SK-N-SH (cell line): ENCODE results near the gene PRKCH. TPM values are rescaled to one million over a fixed set of nuclear protein-coding genes. Genes with fewer than 3 reads are reported as not detected.

Source experiments
- CTCF ChIA-PET: fragments of 300-600, 350-600 bp; formaldehyde crosslinking; extraction: SDS; loops from one replicate; lab custom pipeline; 2021; lab: Yijun Ruan, JAX
- POLR2A ChIA-PET: fragments of 350-600 bp; sonication (Branson Sonifier 250); formaldehyde crosslinking; extraction: SDS; loops from one replicate; lab custom pipeline; 2020; ENCODE audit warnings: antibody characterized with exemption, inconsistent platforms; lab: Yijun Ruan, JAX
- DNase-seq: peaks from one replicate; pipeline ENCODE4 v3.0.0; 2012
- H2AFZ ChIP-seq: fragments of 200-600 bp; sonication (generic); 2 replicates; pipeline ENCODE4 v1.8.1; 2016; ENCODE audit warnings: antibody characterized with exemption, mild to moderate bottlenecking, low read depth
- H3F3A ChIP-seq: fragments of 200-600 bp; sonication (generic); replicated peaks from 2 replicates; pipeline ENCODE3; 2016; ENCODE audit warnings: antibody characterized with exemption, mild to moderate bottlenecking; ENCODE audit not compliant: insufficient read depth
- H3K27ac ChIP-seq, 2 experiments: fragments of 200-500 bp in 1 of 2; fragments of 200-600 bp in 1 of 2; sonication (Bioruptor generic) in 1 of 2; sonication (generic), shearing (Covaris generic) in 1 of 2; 2 replicates each; pipeline versions ENCODE4 v1.5.1 to v1.6.1; 2014 to 2016; ENCODE audit warnings: low read depth in 2 of 2, inconsistent platforms in 1 of 2, low read length in 1 of 2, mild to moderate bottlenecking in 1 of 2, mixed read lengths in 1 of 2
- H3K27me3 ChIP-seq: fragments of 200-600 bp; sonication (generic), shearing (Covaris generic); 2 replicates; pipeline ENCODE4 v1.6.1; 2016; ENCODE audit warnings: mixed run types; ENCODE audit not compliant: insufficient read depth
- H3K36me3 ChIP-seq, 2 experiments: fragments of 200-500 bp in 1 of 2; fragments of 200-600 bp in 1 of 2; sonication (Bioruptor generic) in 1 of 2; sonication (generic) in 1 of 2; replicated peaks in 1 of 2; 2 replicates each; pipeline versions ENCODE3 to v1.5.1; 2014 to 2016; ENCODE audit warnings: low read length in 1 of 2, mild to moderate bottlenecking in 1 of 2; ENCODE audit not compliant: insufficient read depth in 2 of 2, control insufficient read depth in 1 of 2
- H3K4me1 ChIP-seq, 2 experiments: fragments of 200-500 bp in 1 of 2; fragments of 200-600 bp in 1 of 2; sonication (Bioruptor generic) in 1 of 2; sonication (generic), shearing (Covaris generic) in 1 of 2; 2 replicates each; pipeline versions ENCODE4 v1.5.1 to v1.6.1; 2014 to 2016; ENCODE audit warnings: low read depth in 1 of 2, low read length in 1 of 2, mixed run types in 1 of 2; ENCODE audit not compliant: insufficient read depth in 2 of 2, control insufficient read depth in 1 of 2
- H3K4me2 ChIP-seq: fragments of 200-600 bp; sonication (generic), shearing (Covaris generic); 2 replicates; pipeline ENCODE4 v1.6.1; 2017; ENCODE audit warnings: mixed run types
- H3K4me3 ChIP-seq, 2 experiments: fragments of 200-500 bp in 1 of 2; fragments of 200-600 bp in 1 of 2; sonication (Bioruptor generic) in 1 of 2; sonication (generic), shearing (Covaris generic) in 1 of 2; 2 replicates each; pipeline versions ENCODE4 v1.5.1 to v1.8.1; 2014 to 2016; ENCODE audit warnings: low read depth in 2 of 2, inconsistent platforms in 1 of 2, low read length in 1 of 2, mild to moderate bottlenecking in 1 of 2, mixed read lengths in 1 of 2, moderate library complexity in 1 of 2
- H3K79me2 ChIP-seq: fragments of 200-600 bp; sonication (generic); 2 replicates; pipeline ENCODE4 v1.8.1; 2017; ENCODE audit warnings: mild to moderate bottlenecking; ENCODE audit not compliant: insufficient read depth
- H3K9ac ChIP-seq: fragments of 200-600 bp; sonication (generic); 2 replicates; pipeline ENCODE4 v1.6.1; 2017; ENCODE audit warnings: mixed run types
- H3K9me2 ChIP-seq: fragments of 200-600 bp; sonication (generic); 2 replicates; pipeline ENCODE4 v1.6.1; 2017; ENCODE audit warnings: mixed run types
- H3K9me3 ChIP-seq: fragments of 200-600 bp; sonication (generic); 2 replicates; pipeline ENCODE4 v1.6.1; 2017; ENCODE audit warnings: mixed run types, mild to moderate bottlenecking, moderate library complexity
- H4K20me1 ChIP-seq: fragments of 200-600 bp; sonication (generic); 2 replicates; pipeline ENCODE4 v1.6.1; 2017; ENCODE audit warnings: mild to moderate bottlenecking, mixed run types; ENCODE audit not compliant: insufficient read depth
- ELF1 ChIP-seq: IDR thresholded peaks from 2 replicates; pipeline ENCODE4 v1.4.0; 2012
- EP300 ChIP-seq, 2 experiments: IDR thresholded peaks; 2 replicates each; pipeline versions ENCODE4 v1.4.0 to v1.6.1; 2012; ENCODE audit warnings: borderline replicate concordance in 1 of 2, low read depth in 1 of 2, low read length in 1 of 2
- EZH2phosphoT487 ChIP-seq: fragments of 200-600 bp; sonication (generic); IDR thresholded peaks from 2 replicates; pipeline ENCODE4 v1.6.1; 2017; ENCODE audit warnings: low read depth, mixed run types, mild to moderate bottlenecking, antibody characterized with exemption, moderate library complexity, borderline replicate concordance
- FOXJ3 ChIP-seq: sonication (generic); formaldehyde crosslinking; IDR thresholded peaks from 2 replicates; pipeline ENCODE4 v1.5.1; 2020; ENCODE audit warnings: mild to moderate bottlenecking, missing genetic modification reagents
- FOXM1 ChIP-seq: IDR thresholded peaks from 2 replicates; pipeline ENCODE4 v1.4.0; 2012; ENCODE audit warnings: low read depth, mild to moderate bottlenecking
- GABPA ChIP-seq: IDR thresholded peaks from 2 replicates; pipeline ENCODE4 v1.4.0; 2012; ENCODE audit warnings: low read depth, mild to moderate bottlenecking
- NRF1 ChIP-seq: IDR thresholded peaks from 2 replicates; pipeline ENCODE4 v1.6.1; 2012; ENCODE audit warnings: low read depth, mild to moderate bottlenecking, low read length
- RXRA ChIP-seq: IDR thresholded peaks from 2 replicates; pipeline ENCODE4 v1.4.0; 2012; ENCODE audit warnings: low read depth, mild to moderate bottlenecking, borderline replicate concordance
- TEAD4 ChIP-seq: IDR thresholded peaks from 2 replicates; pipeline ENCODE4 v1.4.0; 2012; ENCODE audit warnings: mild to moderate bottlenecking, borderline replicate concordance; ENCODE audit not compliant: insufficient read depth
- USF1 ChIP-seq: IDR thresholded peaks from 2 replicates; pipeline ENCODE4 v1.4.0; 2012; ENCODE audit warnings: low read depth, borderline replicate concordance
- USF2 ChIP-seq: fragments of 150-350 bp; IDR thresholded peaks from 2 replicates; pipeline ENCODE4 v1.6.1; 2017; ENCODE audit warnings: antibody characterized with exemption, low read length, low read depth, borderline replicate concordance
- YY1 ChIP-seq: IDR thresholded peaks from 2 replicates; pipeline ENCODE4 v1.4.0; 2012; ENCODE audit warnings: low read depth, mild to moderate bottlenecking
- WGBS: methylation state at CpG from one replicate; pipeline ENCODE4 v1.1.6; 2017; ENCODE audit warnings: low lambda C conversion rate; 5-methylcytosine and 5-hydroxymethylcytosine counted together
- polyA plus RNA-seq, 3 experiments: library from polyadenylated mRNA; depleted of rRNA; stranded (reverse); fragments of >200 nt; gene quantifications; 2 replicates each; pipeline ENCODE4 v1.2.3, GENCODE V29; 2012
- TF ChIP-seq, protein P1 (sequence below): IDR thresholded peaks from 2 replicates; pipeline ENCODE4 v1.4.0; 2012; ENCODE audit warnings: low read depth, borderline replicate concordance
- TF ChIP-seq, protein P2 (sequence below): fragments of 150-350 bp; IDR thresholded peaks from 2 replicates; pipeline ENCODE4 v1.6.1; 2016; ENCODE audit warnings: mild to moderate bottlenecking, low read depth, low read length
- TF ChIP-seq, protein P3 (sequence below): fragments of 200-600 bp; sonication (generic); IDR thresholded peaks from 2 replicates; pipeline ENCODE4 v1.6.1; 2017; ENCODE audit warnings: antibody characterized with exemption, mild to moderate bottlenecking, moderate library complexity

Gene PRKCH
- polyA plus RNA-seq, 1 of the 3 experiments (the other 2 are of a cell fraction), result 4.2 TPM

DNA sequence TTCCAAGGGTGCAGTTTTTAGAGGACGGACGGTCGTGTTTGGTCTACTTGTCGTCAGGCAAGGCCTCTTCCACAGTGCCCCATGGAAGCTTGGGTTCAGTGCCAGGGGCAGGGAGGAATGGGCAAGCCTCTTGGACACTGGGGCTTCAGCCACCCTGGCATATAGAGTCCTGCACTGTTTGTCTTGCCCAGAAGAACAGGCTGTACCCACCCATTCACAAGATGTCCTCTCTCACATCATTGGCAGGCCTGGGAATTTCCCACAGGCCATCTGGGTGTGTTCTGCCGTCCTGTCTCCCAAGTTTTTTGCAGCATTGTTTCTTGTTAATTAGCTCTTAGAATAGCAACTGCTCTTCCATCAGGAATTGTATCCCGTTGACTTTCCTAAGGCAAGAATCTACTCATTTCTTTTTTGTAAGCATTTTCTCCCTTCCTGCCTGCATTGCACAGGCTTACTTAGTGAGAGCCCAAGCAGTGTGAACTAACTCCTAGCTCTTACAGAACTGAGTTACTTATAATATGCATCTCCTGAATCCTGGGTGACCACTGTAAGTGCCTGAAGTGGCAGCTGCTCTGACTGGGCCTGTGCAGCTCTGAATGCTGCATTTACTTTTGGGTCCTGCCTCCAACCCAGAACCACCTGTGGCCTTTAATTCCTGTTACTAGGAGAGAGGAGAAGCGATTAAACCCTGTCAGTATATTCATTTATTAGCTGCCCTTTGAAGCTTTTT is 224.5 kb downstream of the PRKCH start:
- H3K9ac ChIP-seq, result no peak overlapping the region
- H3K4me3 ChIP-seq, result no peak overlapping the region
- no peaks in the 10 kb centered on the region for H3K9me2 ChIP-seq
- peaks cover 6 to 8% of the 10 kb centered on the region in 2 experiments; a peak in 2 of 4 replicates for H3K4me1 ChIP-seq
- no peak overlapping the region for H3K27ac ChIP-seq
- H4K20me1 ChIP-seq, result no peaks in the 10 kb centered on the region
- no peaks in the 10 kb centered on the region for H3K36me3 ChIP-seq
- H3F3A ChIP-seq, result peaks cover 4% of the 10 kb centered on the region
- H3K27me3 ChIP-seq, result no peaks in the 10 kb centered on the region
- no peak overlapping the region for H2AFZ ChIP-seq
- 76% methylated on average over 4 of the region's 7 CpGs for WGBS
- ChIA-PET POLR2A (no interaction called here), CTCF (interaction anchor here (0.7 to 1.8 kb wide), 4 partner anchors 11 to 71 kb away, joined by 3 to 9 read pairs (median 4); no protein-coding TSS in a partner anchor)
- H3K4me2 ChIP-seq, result no peak overlapping the region
- H3K9me3 ChIP-seq, result no peaks in the 10 kb centered on the region
- TF ChIP-seq USF2 (no peak), EP300 (IDR thresholded peaks at IDR 0.05; ENCODE audit: borderline replicate concordance in 1 of 2, low read depth in 1 of 2, low read length in 1 of 2) (no peak), TEAD4 (no peak), GABPA (no peak), FOXM1 (no peak), FOXJ3 (CRISPR knock-in tag) (no peak), EZH2phosphoT487 (no peak), NRF1 (no peak), USF1 (no peak), YY1 (no peak), ELF1 (no peak), RXRA (no peak)
- TF ChIP-seq, protein P1, sequence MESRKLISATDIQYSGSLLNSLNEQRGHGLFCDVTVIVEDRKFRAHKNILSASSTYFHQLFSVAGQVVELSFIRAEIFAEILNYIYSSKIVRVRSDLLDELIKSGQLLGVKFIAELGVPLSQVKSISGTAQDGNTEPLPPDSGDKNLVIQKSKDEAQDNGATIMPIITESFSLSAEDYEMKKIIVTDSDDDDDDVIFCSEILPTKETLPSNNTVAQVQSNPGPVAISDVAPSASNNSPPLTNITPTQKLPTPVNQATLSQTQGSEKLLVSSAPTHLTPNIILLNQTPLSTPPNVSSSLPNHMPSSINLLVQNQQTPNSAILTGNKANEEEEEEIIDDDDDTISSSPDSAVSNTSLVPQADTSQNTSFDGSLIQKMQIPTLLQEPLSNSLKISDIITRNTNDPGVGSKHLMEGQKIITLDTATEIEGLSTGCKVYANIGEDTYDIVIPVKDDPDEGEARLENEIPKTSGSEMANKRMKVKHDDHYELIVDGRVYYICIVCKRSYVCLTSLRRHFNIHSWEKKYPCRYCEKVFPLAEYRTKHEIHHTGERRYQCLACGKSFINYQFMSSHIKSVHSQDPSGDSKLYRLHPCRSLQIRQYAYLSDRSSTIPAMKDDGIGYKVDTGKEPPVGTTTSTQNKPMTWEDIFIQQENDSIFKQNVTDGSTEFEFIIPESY, result no peak
- TF ChIP-seq, protein P2, sequence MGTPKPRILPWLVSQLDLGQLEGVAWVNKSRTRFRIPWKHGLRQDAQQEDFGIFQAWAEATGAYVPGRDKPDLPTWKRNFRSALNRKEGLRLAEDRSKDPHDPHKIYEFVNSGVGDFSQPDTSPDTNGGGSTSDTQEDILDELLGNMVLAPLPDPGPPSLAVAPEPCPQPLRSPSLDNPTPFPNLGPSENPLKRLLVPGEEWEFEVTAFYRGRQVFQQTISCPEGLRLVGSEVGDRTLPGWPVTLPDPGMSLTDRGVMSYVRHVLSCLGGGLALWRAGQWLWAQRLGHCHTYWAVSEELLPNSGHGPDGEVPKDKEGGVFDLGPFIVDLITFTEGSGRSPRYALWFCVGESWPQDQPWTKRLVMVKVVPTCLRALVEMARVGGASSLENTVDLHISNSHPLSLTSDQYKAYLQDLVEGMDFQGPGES, result no peak
- TF ChIP-seq, protein P3, sequence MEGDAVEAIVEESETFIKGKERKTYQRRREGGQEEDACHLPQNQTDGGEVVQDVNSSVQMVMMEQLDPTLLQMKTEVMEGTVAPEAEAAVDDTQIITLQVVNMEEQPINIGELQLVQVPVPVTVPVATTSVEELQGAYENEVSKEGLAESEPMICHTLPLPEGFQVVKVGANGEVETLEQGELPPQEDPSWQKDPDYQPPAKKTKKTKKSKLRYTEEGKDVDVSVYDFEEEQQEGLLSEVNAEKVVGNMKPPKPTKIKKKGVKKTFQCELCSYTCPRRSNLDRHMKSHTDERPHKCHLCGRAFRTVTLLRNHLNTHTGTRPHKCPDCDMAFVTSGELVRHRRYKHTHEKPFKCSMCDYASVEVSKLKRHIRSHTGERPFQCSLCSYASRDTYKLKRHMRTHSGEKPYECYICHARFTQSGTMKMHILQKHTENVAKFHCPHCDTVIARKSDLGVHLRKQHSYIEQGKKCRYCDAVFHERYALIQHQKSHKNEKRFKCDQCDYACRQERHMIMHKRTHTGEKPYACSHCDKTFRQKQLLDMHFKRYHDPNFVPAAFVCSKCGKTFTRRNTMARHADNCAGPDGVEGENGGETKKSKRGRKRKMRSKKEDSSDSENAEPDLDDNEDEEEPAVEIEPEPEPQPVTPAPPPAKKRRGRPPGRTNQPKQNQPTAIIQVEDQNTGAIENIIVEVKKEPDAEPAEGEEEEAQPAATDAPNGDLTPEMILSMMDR, result no peak
- H3K79me2 ChIP-seq, result no peaks in the 10 kb centered on the region
- no peak for DNase-seq
